Mucosa of stomach (tissue), 1 donor: Measurements from ENCODE around the gene MAP2K5.

Experiments
- H3K27me3 ChIP-seq: one replicate; pipeline ENCODE4 v1.7.0; 2013; ENCODE audit warnings: mild to moderate bottlenecking, low read length; ENCODE audit not compliant: control insufficient read depth, insufficient read depth
- H3K36me3 ChIP-seq: one replicate; pipeline ENCODE4 v1.7.0; 2013; ENCODE audit warnings: low read length; ENCODE audit not compliant: control insufficient read depth, insufficient read depth
- H3K4me1 ChIP-seq: one replicate; pipeline ENCODE4 v1.7.0; 2013; ENCODE audit warnings: mild to moderate bottlenecking, low read length; ENCODE audit not compliant: control insufficient read depth, insufficient read depth
- H3K4me3 ChIP-seq: one replicate; pipeline ENCODE4 v1.7.0; 2013; ENCODE audit warnings: low read length
- H3K9ac ChIP-seq: one replicate; pipeline ENCODE4 v1.7.0; 2013; ENCODE audit warnings: mild to moderate bottlenecking, low read length, moderate library complexity
- H3K9me3 ChIP-seq: one replicate; pipeline ENCODE4 v1.7.0; 2013; ENCODE audit warnings: mild to moderate bottlenecking, low read length, moderate library complexity; ENCODE audit not compliant: control insufficient read depth
- donor health status: Pancreatic carcinoma.

MAP2K5 gene

GRCh38 chr15:67805666-67806516 is 263.4 kb downstream of the MAP2K5 start:
- H3K36me3 ChIP-seq, result no peaks in the 10 kb centered on the region
- H3K27me3 ChIP-seq, result no peaks in the 10 kb centered on the region
- H3K4me3 ChIP-seq, result no peak overlapping the region
- no peaks in the 10 kb centered on the region for H3K9me3 ChIP-seq
- no peak overlapping the region for H3K9ac ChIP-seq
- H3K4me1 ChIP-seq, result no peaks in the 10 kb centered on the region

GRCh38 chr15:67806536-67806935 is 264.0 kb downstream of the MAP2K5 start:
- H3K27me3 ChIP-seq, result no peaks in the 10 kb centered on the region
- no peaks in the 10 kb centered on the region for H3K36me3 ChIP-seq
- H3K4me3 ChIP-seq, result no peak overlapping the region
- no peaks in the 10 kb centered on the region for H3K4me1 ChIP-seq
- H3K9me3 ChIP-seq, result no peaks in the 10 kb centered on the region
- H3K9ac ChIP-seq, result no peak overlapping the region

GRCh38 chr15:67807141-67807540 is 264.6 kb downstream of the MAP2K5 start:
- no peaks in the 10 kb centered on the region for H3K27me3 ChIP-seq
- H3K4me1 ChIP-seq, result no peaks in the 10 kb centered on the region
- H3K4me3 ChIP-seq, result no peak overlapping the region
- H3K9ac ChIP-seq, result no peak overlapping the region
- no peaks in the 10 kb centered on the region for H3K36me3 ChIP-seq
- H3K9me3 ChIP-seq, result no peaks in the 10 kb centered on the region

GRCh38 chr15:67807836-67808235 is 265.3 kb downstream of the MAP2K5 start:
- Histone ChIP-seq H3K36me3 (no peaks in the 10 kb centered on the region), H3K4me1 (no peaks in the 10 kb centered on the region), H3K27me3 (no peaks in the 10 kb centered on the region), H3K9me3 (no peaks in the 10 kb centered on the region), H3K9ac (no peak overlapping the region), H3K4me3 (no peak overlapping the region)

- Histone ChIP-seq H3K27me3 (no peaks in the 10 kb centered on the region), H3K4me1 (no peaks in the 10 kb centered on the region), H3K9ac (no peak overlapping the region), H3K4me3 (no peak overlapping the region), H3K9me3 (no peaks in the 10 kb centered on the region), H3K36me3 (no peaks in the 10 kb centered on the region)
Observed at GRCh38 chr15:67808821-67809220, 266.3 kb downstream of the MAP2K5 start.

- H3K4me3 ChIP-seq, result no peak overlapping the region
- no peaks in the 10 kb centered on the region for H3K4me1 ChIP-seq
- H3K27me3 ChIP-seq, result no peaks in the 10 kb centered on the region
- no peaks in the 10 kb centered on the region for H3K9me3 ChIP-seq
- no peak overlapping the region for H3K9ac ChIP-seq
- H3K36me3 ChIP-seq, result no peaks in the 10 kb centered on the region
Observed at GRCh38 chr15:67809441-67809840, 266.9 kb downstream of the MAP2K5 start.

- H3K4me3 ChIP-seq, result no peak overlapping the region
- no peak overlapping the region for H3K9ac ChIP-seq
- no peaks in the 10 kb centered on the region for H3K4me1 ChIP-seq
- no peaks in the 10 kb centered on the region for H3K27me3 ChIP-seq
- no peaks in the 10 kb centered on the region for H3K9me3 ChIP-seq
- no peaks in the 10 kb centered on the region for H3K36me3 ChIP-seq
Observed at GRCh38 chr15:67809866-67810265, 267.4 kb downstream of the MAP2K5 start.

- Histone ChIP-seq H3K4me3 (no peak overlapping the region), H3K4me1 (no peaks in the 10 kb centered on the region), H3K27me3 (peaks cover 4% of the 10 kb centered on the region), H3K9me3 (no peaks in the 10 kb centered on the region), H3K36me3 (no peaks in the 10 kb centered on the region), H3K9ac (no peak overlapping the region)
Observed at GRCh38 chr15:67812241-67812644, 269.7 kb downstream of the MAP2K5 start.

- peaks cover 9% of the 10 kb centered on the region for H3K27me3 ChIP-seq
- no peaks in the 10 kb centered on the region for H3K9me3 ChIP-seq
- H3K9ac ChIP-seq, result no peak overlapping the region
- H3K4me1 ChIP-seq, result no peaks in the 10 kb centered on the region
- no peaks in the 10 kb centered on the region for H3K36me3 ChIP-seq
- no peak overlapping the region for H3K4me3 ChIP-seq
Observed at GRCh38 chr15:67813104-67813634, 270.7 kb downstream of the MAP2K5 start.

GRCh38 chr15:67815036-67815592 is 272.6 kb downstream of the MAP2K5 start:
- no peak overlapping the region for H3K4me3 ChIP-seq
- peaks cover 27% of the 10 kb centered on the region for H3K27me3 ChIP-seq
- no peaks in the 10 kb centered on the region for H3K36me3 ChIP-seq
- no peaks in the 10 kb centered on the region for H3K9me3 ChIP-seq
- H3K4me1 ChIP-seq, result peaks cover 4% of the 10 kb centered on the region
- no peak overlapping the region for H3K9ac ChIP-seq

GRCh38 chr15:67816668-67817067 is 274.2 kb downstream of the MAP2K5 start:
- H3K27me3 ChIP-seq, result peaks cover 43% of the 10 kb centered on the region
- no peak overlapping the region for H3K9ac ChIP-seq
- H3K4me3 ChIP-seq, result no peak overlapping the region
- H3K4me1 ChIP-seq, result peaks cover 14% of the 10 kb centered on the region
- H3K36me3 ChIP-seq, result no peaks in the 10 kb centered on the region
- peaks cover 3% of the 10 kb centered on the region for H3K9me3 ChIP-seq

GRCh38 chr15:67818464-67818863 is 276.0 kb downstream of the MAP2K5 start:
- Histone ChIP-seq H3K36me3 (no peaks in the 10 kb centered on the region), H3K9me3 (peaks cover 3% of the 10 kb centered on the region), H3K9ac (no peak overlapping the region), H3K4me3 (no peak overlapping the region), H3K4me1 (peaks cover 22% of the 10 kb centered on the region), H3K27me3 (peaks cover 59% of the 10 kb centered on the region)
